A549 (cell line): ENCODE results near the gene CSGALNACT2.

Experiments
- CEBPB ChIP-seq, 2 experiments: fragments of >200 bp in 1 of 2; sonication (Bioruptor Twin) in 1 of 2; formaldehyde crosslinking in 1 of 2; IDR thresholded peaks; 2 replicates each; pipeline ENCODE4 v1.6.1; 2012 to 2016
- JUNB ChIP-seq: fragments of >200 bp; sonication (Bioruptor Twin); formaldehyde crosslinking; IDR thresholded peaks from 2 replicates; pipeline ENCODE4 v1.6.1; 2016
- ZFP36 ChIP-seq: fragments of 450-650 bp; IDR thresholded peaks from 2 replicates; pipeline ENCODE4 v1.6.1; 2014; ENCODE audit warnings: borderline replicate concordance; ENCODE audit not compliant: partially characterized antibody
- TF ChIP-seq, protein P1 (sequence below): fragments of >200 bp; sonication (Bioruptor Twin); formaldehyde crosslinking; IDR thresholded peaks from 3 replicates; pipeline ENCODE4 v1.5.1; 2016

DNA sequence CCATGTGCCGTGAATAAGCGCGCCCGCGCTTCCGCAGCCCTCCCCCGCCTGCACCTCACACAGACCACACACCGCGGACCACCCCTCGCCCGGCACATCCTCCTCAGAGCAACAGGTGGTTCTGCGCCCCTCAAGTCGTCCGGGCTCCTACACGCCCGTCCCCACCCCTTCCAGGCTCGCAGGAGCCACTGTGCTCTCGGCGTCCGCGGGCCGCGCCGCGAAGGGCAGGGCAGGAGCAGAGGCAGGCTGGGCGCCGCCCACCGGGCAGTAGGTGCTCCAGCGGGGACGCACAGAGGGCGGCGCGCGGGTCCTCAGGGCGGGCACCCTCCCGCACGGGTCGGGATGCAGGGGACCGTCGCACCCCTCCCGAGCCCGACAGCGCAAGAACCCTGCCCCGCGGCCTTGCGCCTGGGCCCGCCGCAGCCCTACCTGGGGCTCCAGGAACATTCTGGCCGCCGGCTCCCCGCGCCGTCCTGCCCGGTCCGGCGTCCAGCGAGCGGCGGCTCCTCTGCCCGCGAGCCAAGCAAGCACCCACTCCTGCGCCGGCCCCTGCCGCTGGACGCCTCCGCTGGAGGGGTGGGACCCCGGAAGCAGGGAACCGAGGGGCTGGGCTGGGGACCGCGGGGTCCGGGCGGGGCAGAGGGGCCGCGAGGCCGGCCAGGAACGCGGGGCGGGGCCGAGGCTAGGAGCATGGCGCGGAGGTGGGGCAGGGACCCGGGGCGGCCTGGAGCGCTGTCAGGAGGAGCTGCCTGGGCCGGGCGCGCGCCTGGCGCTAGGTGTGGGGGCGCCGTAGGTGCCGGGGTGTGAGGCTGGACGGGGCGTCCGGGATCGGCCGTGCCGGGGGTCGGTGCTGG lies 91.2 kb downstream of the CSGALNACT2 start:
- TF ChIP-seq, protein P1, sequence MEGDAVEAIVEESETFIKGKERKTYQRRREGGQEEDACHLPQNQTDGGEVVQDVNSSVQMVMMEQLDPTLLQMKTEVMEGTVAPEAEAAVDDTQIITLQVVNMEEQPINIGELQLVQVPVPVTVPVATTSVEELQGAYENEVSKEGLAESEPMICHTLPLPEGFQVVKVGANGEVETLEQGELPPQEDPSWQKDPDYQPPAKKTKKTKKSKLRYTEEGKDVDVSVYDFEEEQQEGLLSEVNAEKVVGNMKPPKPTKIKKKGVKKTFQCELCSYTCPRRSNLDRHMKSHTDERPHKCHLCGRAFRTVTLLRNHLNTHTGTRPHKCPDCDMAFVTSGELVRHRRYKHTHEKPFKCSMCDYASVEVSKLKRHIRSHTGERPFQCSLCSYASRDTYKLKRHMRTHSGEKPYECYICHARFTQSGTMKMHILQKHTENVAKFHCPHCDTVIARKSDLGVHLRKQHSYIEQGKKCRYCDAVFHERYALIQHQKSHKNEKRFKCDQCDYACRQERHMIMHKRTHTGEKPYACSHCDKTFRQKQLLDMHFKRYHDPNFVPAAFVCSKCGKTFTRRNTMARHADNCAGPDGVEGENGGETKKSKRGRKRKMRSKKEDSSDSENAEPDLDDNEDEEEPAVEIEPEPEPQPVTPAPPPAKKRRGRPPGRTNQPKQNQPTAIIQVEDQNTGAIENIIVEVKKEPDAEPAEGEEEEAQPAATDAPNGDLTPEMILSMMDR: peak; percentile 14; the same call in 1 of the 3 replicates
- TF ChIP-seq JUNB (no peak), CEBPB (IDR thresholded peaks at IDR 0.05) (no peak), ZFP36 (no peak)
